GM12892 (cell line): ENCODE results near the gene ANAPC2.
"Not testable (repeated sequence)": the region's sequence is repeated elsewhere in the genome, so short reads cannot be mapped to it uniquely, and the experiment has no call there.

Experiments
- DNase-seq: peaks from one replicate; pipeline ENCODE4 v3.0.0; 2011; ENCODE audit not compliant: insufficient read length
- FAIRE-seq: peaks from 2 replicates; lab custom pipeline; 2011; peaks lifted over from hg19 to GRCh38; lab: Jason Lieb, UNC
- POLR2A ChIP-seq: IDR thresholded peaks from 2 replicates; pipeline ENCODE4 v1.6.1; 2011; ENCODE audit warnings: low read depth, low read length, control low read depth
- POLR2AphosphoS5 ChIP-seq: IDR thresholded peaks from 2 replicates; pipeline ENCODE4 v1.6.1; 2011; ENCODE audit warnings: low read depth, low read length, control low read depth
- TAF1 ChIP-seq: IDR thresholded peaks from 2 replicates; pipeline ENCODE4 v1.6.1; 2011; ENCODE audit warnings: low read depth, mild to moderate bottlenecking, control low read depth, low read length, borderline replicate concordance

ANAPC2 gene

GRCh38 chr9:137140151-137141012, 48.0 kb downstream of the ANAPC2 start:
- no peak for TF ChIP-seq TAF1
- no peak for TF ChIP-seq POLR2A
- no peak for TF ChIP-seq POLR2AphosphoS5
- DNase-seq (no peak), FAIRE-seq (no peak)

GRCh38 chr9:137139468-137140150, 48.8 kb downstream of the ANAPC2 start:
- TF ChIP-seq TAF1 (no peak), POLR2A (no peak), POLR2AphosphoS5 (no peak)
- FAIRE-seq (no peak), DNase-seq (peak; percentile 23)

GRCh38 chr9:137138722-137139467, 49.5 kb downstream of the ANAPC2 start, which contains the start of gene GRIN1:
Gene GRIN1 (plus strand): TSS chr9:137139154. CDS start chr9:137139487, 333 bp downstream.
- DNase-seq (peak; percentile 49), FAIRE-seq (no peak)
- no peak for TF ChIP-seq POLR2A
- TF ChIP-seq POLR2AphosphoS5 = no peak
- TF ChIP-seq TAF1 = no peak

- DNase-seq = peak; percentile 40
- TF ChIP-seq POLR2A (no peak), POLR2AphosphoS5 (no peak), TAF1 (no peak)
- no peak for FAIRE-seq
These were observed 50.2 kb downstream of the ANAPC2 start for GRCh38 chr9:137138058-137138721.

- no peak for TF ChIP-seq TAF1
- no peak for TF ChIP-seq POLR2A
- no peak for TF ChIP-seq POLR2AphosphoS5
- FAIRE-seq (no peak), DNase-seq (peak; percentile 34)
These were observed 51.3 kb downstream of the ANAPC2 start for GRCh38 chr9:137136881-137137607.

- no peak for TF ChIP-seq POLR2AphosphoS5
- TF ChIP-seq TAF1 = no peak
- TF ChIP-seq POLR2A = no peak
- FAIRE-seq (no peak), DNase-seq (peak; percentile 44)
These were observed 52.0 kb downstream of the ANAPC2 start for GRCh38 chr9:137136261-137136880.

- not testable (repeated sequence) for FAIRE-seq, DNase-seq
These were observed 53.2 kb downstream of the ANAPC2 start for GRCh38 chr9:137135154-137135553.

GRCh38 chr9:137134191-137134590, 54.2 kb downstream of the ANAPC2 start:
- DNase-seq = no peak
- TF ChIP-seq TAF1 (no peak), POLR2A (no peak), POLR2AphosphoS5 (no peak)
- no peak for FAIRE-seq

GRCh38 chr9:137130176-137130755, 58.1 kb downstream of the ANAPC2 start:
- DNase-seq (no peak), FAIRE-seq (no peak)
- TF ChIP-seq POLR2A (no peak), TAF1 (no peak), POLR2AphosphoS5 (no peak)

- DNase-seq = peak; percentile 93
- peak; percentile 98 for FAIRE-seq
- TF ChIP-seq TAF1 (peak; percentile 91; the same call in 1 of the 2 replicates), POLR2AphosphoS5 (peak; percentile 79), POLR2A (peak; percentile 66)
These were observed 58.7 kb downstream of the ANAPC2 start for GRCh38 chr9:137129456-137130175.
